Liver (tissue), 2 donors: ENCODE data around the gene RPS6KA4.

Experiments
- CTCF ChIP-seq: fragments of 150-350 bp; IDR thresholded peaks from 2 replicates; pipeline ENCODE4 v1.5.1; 2017; ENCODE audit warnings: improper control_type of control experiment, low read depth, low read length; ENCODE audit not compliant: missing input control
- MAX ChIP-seq: IDR thresholded peaks from 2 replicates; pipeline ENCODE4 v1.6.1; 2016; ENCODE audit warnings: antibody characterized with exemption
- YY1 ChIP-seq: IDR thresholded peaks from 2 replicates; pipeline ENCODE4 v1.6.1; 2016; ENCODE audit warnings: antibody characterized with exemption, mild to moderate bottlenecking
- donor health status: healthy.

- TF ChIP-seq CTCF, result no peak
- TF ChIP-seq MAX, result no peak
- no peak for TF ChIP-seq YY1
Measured at GRCh38 chr11:64419818-64420485, 61.0 kb downstream of the RPS6KA4 start.
